Measurements from ENCODE around the gene OPN1MW2. TPM values are rescaled to one million over a fixed set of nuclear protein-coding genes. Genes with fewer than 3 reads are reported as not detected.
"Not testable (repeated sequence)": the region's sequence is repeated elsewhere in the genome, so short reads cannot be mapped to it uniquely, and the experiment has no call there.

Gene OPN1MW2
- total RNA-seq, 1 experiment from 2014 or later, result not detected

DNA sequence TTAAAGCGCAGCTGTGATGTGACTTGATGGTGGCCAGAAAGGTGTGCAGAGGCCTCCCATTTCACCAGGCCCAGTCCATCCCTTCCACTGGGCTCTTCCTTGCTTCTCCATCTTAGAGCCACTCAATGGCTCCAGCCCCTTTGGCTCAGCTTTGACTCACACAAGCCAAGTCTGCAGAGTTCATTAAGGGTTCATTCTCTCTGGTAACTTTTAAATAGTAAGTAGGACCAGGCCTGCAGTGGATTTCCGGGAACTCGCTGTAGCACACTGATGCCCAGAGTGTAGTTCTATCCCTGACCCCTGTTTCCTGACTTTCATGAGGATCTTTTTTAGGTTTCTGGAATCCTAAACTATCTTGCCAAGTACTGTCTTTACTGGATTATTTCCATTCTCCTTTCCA, 49.7 kb downstream of the OPN1MW2 start:
- not testable (repeated sequence) for H3K27me3 Mint-ChIP-seq (ENCODE audit: low read depth); H3K4me3 Mint-ChIP-seq; H2BK5ac ChIP-seq (ENCODE audit: insufficient read length, low read length); H3K4ac ChIP-seq (ENCODE audit: low read depth, low read length); H3K79me2 ChIP-seq (ENCODE audit: insufficient read depth, low read length); H3K4me1 Mint-ChIP-seq; H3K9me3 Mint-ChIP-seq; H2BK12ac ChIP-seq (ENCODE audit: insufficient read length, low read depth, low read length); H4K5ac ChIP-seq (ENCODE audit: insufficient read length, low read depth, low read length); H3K4me2 ChIP-seq (ENCODE audit: insufficient read depth, insufficient read length, low read length); H3K27me3 ChIP-seq (ENCODE audit: insufficient read depth, low read length); H3T11ph ChIP-seq (ENCODE audit: low read length); H3K9ac ChIP-seq (ENCODE audit: extremely low read depth, insufficient read length, low read length); H4K91ac ChIP-seq (ENCODE audit: insufficient read length, low read depth, low read length); H3K23me2 ChIP-seq (ENCODE audit: insufficient read length, low read depth, low read length, poor library complexity, severe bottlenecking); H2BK15ac ChIP-seq (ENCODE audit: low read depth, low read length); H2AFZ ChIP-seq (ENCODE audit: low read length); H3K36me3 Mint-ChIP-seq (ENCODE audit: insufficient read depth in 1 of 3, low read depth in 3 of 3); H3K27ac ChIP-seq (ENCODE audit: insufficient read length, low read depth, low read length); H3K56ac ChIP-seq (ENCODE audit: insufficient read length, low read depth, low read length); H2BK120ac ChIP-seq (ENCODE audit: low read depth, low read length, poor library complexity, severe bottlenecking); H3K9me3 ChIP-seq (ENCODE audit: control insufficient read depth, low read depth, low read length); H3K23ac ChIP-seq (ENCODE audit: insufficient read length, low read depth, low read length); H4K8ac ChIP-seq (replicated peaks; ENCODE audit: insufficient read length, low read depth, low read length); H3K18ac ChIP-seq (ENCODE audit: insufficient read length, low read depth, low read length); H3K79me1 ChIP-seq (ENCODE audit: insufficient read depth, low read depth, low read length, poor library complexity, severe bottlenecking); H3K4me1 ChIP-seq (ENCODE audit: insufficient read depth, low read length); H2BK20ac ChIP-seq (ENCODE audit: low read depth, low read length, poor library complexity, severe bottlenecking); DNase-seq; H4K20me1 ChIP-seq (ENCODE audit: control insufficient read depth, insufficient read depth, insufficient read length); H3K27ac Mint-ChIP-seq; H2AK5ac ChIP-seq (ENCODE audit: insufficient read length, low read length); H3K14ac ChIP-seq (ENCODE audit: insufficient read depth, low read length)
- WGBS (ENCODE audit: extremely low coverage, insufficient read length, low lambda C conversion rate), result no CpG with 5 or more reads among the region's 3 CpGs

Other genes starting within 250 kb of the OPN1MW2 start
- 137 and 144 TPM in 2 replicates for gene HCFC1, start 247.9 kb upstream of the OPN1MW2 start, total RNA-seq (2021)
- gene TMEM187, start 247.0 kb upstream of the OPN1MW2 start, total RNA-seq (2021), result 1.9 and 2.7 TPM in 2 replicates
- 85.3 and 98.4 TPM in 2 replicates for gene IRAK1, start 199.9 kb upstream of the OPN1MW2 start, total RNA-seq (2021)
- 30.4 and 32.2 TPM in 2 replicates for gene MECP2, start 122.0 kb upstream of the OPN1MW2 start, total RNA-seq (2021)
- gene OPN1LW, start 75.5 kb upstream of the OPN1MW2 start, total RNA-seq (2021), result not detected in 2 replicates
- gene OPN1MW, start 37.2 kb upstream of the OPN1MW2 start, total RNA-seq (2021), result not detected in 2 replicates
- gene OPN1MW3, start 37.8 kb downstream of the OPN1MW2 start, total RNA-seq (2021), result not detected in 2 replicates
- not detected in 2 replicates for gene TEX28, start 75.4 kb downstream of the OPN1MW2 start, total RNA-seq (2021)
- not detected in 2 replicates for gene TKTL1, start 76.0 kb downstream of the OPN1MW2 start, total RNA-seq (2021)
- 946 and 957 TPM in 2 replicates for gene FLNA, start 154.9 kb downstream of the OPN1MW2 start, total RNA-seq (2021)
- 113 and 115 TPM in 2 replicates for gene EMD, start 159.5 kb downstream of the OPN1MW2 start, total RNA-seq (2021)
- gene RPL10, start 178.6 kb downstream of the OPN1MW2 start, total RNA-seq (2021), result 2,110 and 2,124 TPM in 2 replicates
- gene DNASE1L1, start 189.5 kb downstream of the OPN1MW2 start, total RNA-seq (2021), result 14.2 and 14.5 TPM in 2 replicates
- gene TAFAZZIN, start 191.8 kb downstream of the OPN1MW2 start, total RNA-seq (2021), result 24.7 and 25.5 TPM in 2 replicates
- 45.6 and 49.2 TPM in 2 replicates for gene ATP6AP1, start 208.9 kb downstream of the OPN1MW2 start, total RNA-seq (2021)
- gene GDI1, start 217.4 kb downstream of the OPN1MW2 start, total RNA-seq (2021), result 111 and 112 TPM in 2 replicates
- 56.7 and 57.4 TPM in 2 replicates for gene FAM50A, start 224.4 kb downstream of the OPN1MW2 start, total RNA-seq (2021)
- 36.3 and 45.5 TPM in 2 replicates for gene PLXNA3, start 238.5 kb downstream of the OPN1MW2 start, total RNA-seq (2021)